Vagina (tissue), 2 donors: ENCODE measurements around the gene HEXB. TPM values are rescaled to one million over a fixed set of nuclear protein-coding genes. Genes with fewer than 3 reads are reported as not detected.

ENCODE experiments used
- DNase-seq, 2 donors: peaks; one replicate each; pipeline ENCODE4 v3.0.0-alpha.2; 2017; ENCODE audit errors: extremely low spot score in 2 of 2
- H3K27ac ChIP-seq: fragments of 200-600 bp; sonication (generic); one replicate; pipeline ENCODE4 v1.5.1; 2019
- H3K27me3 ChIP-seq: fragments of 200-600 bp; sonication (generic); one replicate; pipeline ENCODE4 v1.5.1; 2019
- H3K36me3 ChIP-seq, 2 donors: fragments of 200-600 bp; sonication (generic); one replicate each; pipeline ENCODE4 v1.5.1; 2017 to 2019
- H3K4me1 ChIP-seq: fragments of 200-600 bp; sonication (generic); one replicate; pipeline ENCODE4 v1.5.1; 2019
- H3K4me3 ChIP-seq, 2 donors: fragments of 200-600 bp; sonication (generic); 1 replicate in 1 of 2; 2 replicates in 1 of 2; pipeline ENCODE4 v1.5.1; 2016 to 2019
- H3K9me3 ChIP-seq: fragments of 200-600 bp; sonication (generic); one replicate; pipeline ENCODE4 v1.5.1; 2019
- POLR2A ChIP-seq, 2 donors: fragments of 450-650 bp; IDR thresholded peaks; one replicate each; pipeline ENCODE4 v1.6.1; 2017; ENCODE audit warnings: antibody characterized with exemption in 2 of 2, mild to moderate bottlenecking in 2 of 2, moderate library complexity in 2 of 2
- POLR2AphosphoS5 ChIP-seq, 2 donors: sonication (generic); formaldehyde crosslinking; IDR thresholded peaks; one replicate each; pipeline ENCODE4 v1.9.0; 2017; ENCODE audit warnings: antibody characterized with exemption in 2 of 2, mild to moderate bottlenecking in 2 of 2, low read depth in 1 of 2; ENCODE audit not compliant: insufficient read depth in 1 of 2
- intact Hi-C: fragments of 100-400 bp; cut with DNase I; formaldehyde crosslinking; loops from one replicate; pipeline ENCODE4 v1.15.1; 2023
- total RNA-seq: library from RNA; depleted of rRNA; stranded (reverse); fragments of >200 nt; gene quantifications from one replicate; pipeline ENCODE4 v1.2.3, GENCODE V29; 2016
- TF ChIP-seq, protein P1 (sequence below), 3 experiments: fragments of 450-650 bp in 2 of 3; fragments of 200-600 bp in 1 of 3; sonication (generic) in 1 of 3; IDR thresholded peaks; one replicate each; pipeline ENCODE4 v1.5.1; 2017 to 2019; ENCODE audit warnings: antibody characterized with exemption in 3 of 3, mild to moderate bottlenecking in 2 of 3, moderate library complexity in 2 of 3

The HEXB gene
- total RNA-seq, 1 donor from 2014 or later = 118 TPM

DNA sequence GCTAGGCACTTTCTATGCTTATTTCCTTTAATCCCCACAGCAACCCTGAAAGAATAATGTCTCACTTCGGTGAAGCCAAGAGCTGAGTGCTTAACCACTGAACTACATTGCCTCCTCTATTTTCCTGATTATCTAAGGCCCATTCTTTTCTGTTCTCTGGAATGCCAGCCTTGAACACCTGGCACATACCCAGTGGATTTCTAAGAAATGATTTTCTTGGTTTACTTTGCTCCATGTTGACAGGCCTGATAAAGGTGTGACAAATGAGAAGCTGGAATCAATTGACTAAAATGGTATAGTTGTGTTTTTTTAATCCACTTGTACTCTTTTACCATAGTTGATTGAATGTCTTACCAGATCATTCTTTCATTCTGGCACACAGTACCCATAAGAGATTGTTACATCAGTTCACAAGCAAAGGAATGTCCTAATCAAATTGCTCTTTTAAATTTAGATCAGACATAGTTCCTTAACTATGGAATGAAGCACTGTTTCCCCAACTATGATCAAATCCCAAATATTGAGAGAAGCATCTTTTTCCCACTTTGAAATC lies 35.5 kb upstream of the HEXB start:
- H3K9me3 ChIP-seq = no peaks in the 10 kb centered on the region
- no peak overlapping the region for H3K4me3 ChIP-seq
- no peak for DNase-seq
- H3K4me1 ChIP-seq = peaks cover 5% of the 10 kb centered on the region
- TF ChIP-seq, protein P1, sequence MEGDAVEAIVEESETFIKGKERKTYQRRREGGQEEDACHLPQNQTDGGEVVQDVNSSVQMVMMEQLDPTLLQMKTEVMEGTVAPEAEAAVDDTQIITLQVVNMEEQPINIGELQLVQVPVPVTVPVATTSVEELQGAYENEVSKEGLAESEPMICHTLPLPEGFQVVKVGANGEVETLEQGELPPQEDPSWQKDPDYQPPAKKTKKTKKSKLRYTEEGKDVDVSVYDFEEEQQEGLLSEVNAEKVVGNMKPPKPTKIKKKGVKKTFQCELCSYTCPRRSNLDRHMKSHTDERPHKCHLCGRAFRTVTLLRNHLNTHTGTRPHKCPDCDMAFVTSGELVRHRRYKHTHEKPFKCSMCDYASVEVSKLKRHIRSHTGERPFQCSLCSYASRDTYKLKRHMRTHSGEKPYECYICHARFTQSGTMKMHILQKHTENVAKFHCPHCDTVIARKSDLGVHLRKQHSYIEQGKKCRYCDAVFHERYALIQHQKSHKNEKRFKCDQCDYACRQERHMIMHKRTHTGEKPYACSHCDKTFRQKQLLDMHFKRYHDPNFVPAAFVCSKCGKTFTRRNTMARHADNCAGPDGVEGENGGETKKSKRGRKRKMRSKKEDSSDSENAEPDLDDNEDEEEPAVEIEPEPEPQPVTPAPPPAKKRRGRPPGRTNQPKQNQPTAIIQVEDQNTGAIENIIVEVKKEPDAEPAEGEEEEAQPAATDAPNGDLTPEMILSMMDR (IDR thresholded peaks at IDR 0.05) = no peak
- TF ChIP-seq POLR2AphosphoS5 (IDR thresholded peaks at IDR 0.05; ENCODE audit: insufficient read depth in 1 of 2, low read depth in 1 of 2) = no peak
- TF ChIP-seq POLR2A (IDR thresholded peaks at IDR 0.05) = no peak
- H3K27me3 ChIP-seq = no peaks in the 10 kb centered on the region
- H3K27ac ChIP-seq = no peak overlapping the region
- H3K36me3 ChIP-seq = no peaks in the 10 kb centered on the region
- intact Hi-C loops = loop anchor here (5.0 kb wide), 1 partner anchor 747 kb away; no protein-coding TSS in a partner anchor

DNA sequence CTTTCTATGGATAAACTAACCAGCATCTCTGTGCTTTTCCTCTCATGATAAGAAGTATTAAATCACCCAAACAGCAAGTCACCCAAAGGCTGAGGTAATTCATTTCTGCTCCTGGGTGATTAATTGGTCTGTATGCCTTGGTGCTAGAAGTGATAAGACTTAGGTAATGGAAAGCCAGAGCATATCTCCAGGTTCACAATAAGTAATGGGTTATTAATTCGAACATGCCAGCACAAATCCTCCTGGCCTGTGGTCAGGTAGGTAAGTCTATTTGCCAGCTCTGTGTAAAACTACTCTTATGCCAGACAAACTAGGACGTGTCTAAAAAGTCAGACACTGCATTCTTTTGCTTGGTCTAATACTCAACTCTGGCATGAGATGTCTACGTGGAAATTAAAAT lies 33.3 kb upstream of the HEXB start:
- intact Hi-C loops = no loop called here
- H3K36me3 ChIP-seq = no peaks in the 10 kb centered on the region
- H3K4me3 ChIP-seq = no peak overlapping the region
- no peaks in the 10 kb centered on the region for H3K27me3 ChIP-seq
- no peak for TF ChIP-seq POLR2A (IDR thresholded peaks at IDR 0.05)
- TF ChIP-seq POLR2AphosphoS5 (IDR thresholded peaks at IDR 0.05; ENCODE audit: insufficient read depth in 1 of 2, low read depth in 1 of 2) = no peak
- TF ChIP-seq, protein P1 (IDR thresholded peaks at IDR 0.05) = no peak
- H3K27ac ChIP-seq = no peak overlapping the region
- peak in 1 of 2 donors; percentile 52 for DNase-seq
- H3K9me3 ChIP-seq = no peaks in the 10 kb centered on the region
- H3K4me1 ChIP-seq = peaks cover 5% of the 10 kb centered on the region

DNA sequence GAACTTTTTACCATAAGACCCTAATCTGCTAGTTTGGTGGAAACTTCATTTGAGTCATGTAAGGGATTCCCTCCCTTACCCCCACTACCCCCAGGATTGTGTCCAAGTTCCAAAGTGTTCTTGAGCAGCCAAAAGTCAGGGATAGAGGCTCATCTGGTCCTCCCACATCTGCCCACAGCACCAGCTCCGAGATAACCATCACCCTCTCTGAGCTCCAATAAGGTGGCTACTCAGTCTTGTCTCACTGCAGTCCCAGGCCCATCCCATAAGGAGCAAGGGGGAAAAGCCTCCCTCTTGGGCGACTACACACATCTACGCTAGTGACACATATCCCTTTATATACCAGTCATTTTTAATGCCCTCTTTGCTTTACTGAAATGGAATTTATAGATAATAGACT lies 32.5 kb upstream of the HEXB start:
- no peaks in the 10 kb centered on the region for H3K27me3 ChIP-seq
- peaks cover 5% of the 10 kb centered on the region for H3K4me1 ChIP-seq
- no peak overlapping the region for H3K4me3 ChIP-seq
- intact Hi-C loops = no loop called here
- DNase-seq = no peak
- H3K9me3 ChIP-seq = no peaks in the 10 kb centered on the region
- H3K27ac ChIP-seq = no peak overlapping the region
- TF ChIP-seq POLR2AphosphoS5 (IDR thresholded peaks at IDR 0.05; ENCODE audit: insufficient read depth in 1 of 2, low read depth in 1 of 2) (no peak), POLR2A (IDR thresholded peaks at IDR 0.05) (no peak)
- TF ChIP-seq, protein P1 (IDR thresholded peaks at IDR 0.05) = no peak
- no peaks in the 10 kb centered on the region for H3K36me3 ChIP-seq

DNA sequence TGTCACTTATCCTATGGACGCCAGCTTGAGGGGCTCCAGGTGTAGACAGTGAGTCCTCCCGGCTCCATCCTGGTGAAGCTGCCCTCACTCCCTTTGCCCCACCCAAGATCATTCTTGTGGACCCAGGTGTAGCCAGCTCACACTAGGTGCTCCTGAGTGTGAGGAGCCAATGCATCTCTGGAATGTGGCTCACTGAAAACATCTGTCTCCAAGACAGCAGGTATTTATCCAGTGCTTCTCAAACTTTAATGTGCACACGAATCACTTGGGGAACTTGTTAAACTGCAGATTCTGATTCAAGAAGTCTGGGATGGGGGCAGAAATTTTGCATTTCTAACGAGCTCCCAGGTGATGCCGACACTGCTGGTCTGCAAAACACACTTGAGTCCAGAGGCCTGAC lies 31.0 kb upstream of the HEXB start:
- no peaks in the 10 kb centered on the region for H3K36me3 ChIP-seq
- H3K27ac ChIP-seq = no peak overlapping the region
- no peak for DNase-seq
- TF ChIP-seq POLR2AphosphoS5 (IDR thresholded peaks at IDR 0.05; ENCODE audit: insufficient read depth in 1 of 2, low read depth in 1 of 2) (no peak), POLR2A (IDR thresholded peaks at IDR 0.05) (no peak)
- TF ChIP-seq, protein P1 (IDR thresholded peaks at IDR 0.05) = no peak
- intact Hi-C loops = no loop called here
- peaks cover 3% of the 10 kb centered on the region for H3K4me1 ChIP-seq
- no peaks in the 10 kb centered on the region for H3K27me3 ChIP-seq
- H3K4me3 ChIP-seq = no peak overlapping the region
- no peaks in the 10 kb centered on the region for H3K9me3 ChIP-seq

DNA sequence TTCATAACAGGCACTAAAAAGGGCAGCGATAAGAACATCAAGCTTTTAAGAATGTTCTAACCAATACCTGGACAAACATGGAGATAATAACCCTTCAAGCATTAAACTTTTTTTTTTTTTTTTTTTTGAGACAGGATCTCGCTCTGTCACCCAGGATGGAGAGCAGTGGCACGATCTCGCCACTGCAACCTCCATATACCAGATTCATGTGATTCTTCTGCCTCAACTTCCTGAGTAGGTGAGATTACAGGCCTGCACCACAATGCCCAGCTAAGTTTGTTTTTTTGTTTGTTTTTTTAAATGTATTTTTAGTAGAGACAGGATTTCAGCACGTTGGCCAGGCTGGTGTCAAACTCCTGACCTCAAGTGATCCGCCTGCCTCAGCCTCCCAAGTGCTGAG lies 29.8 kb upstream of the HEXB start:
- Histone ChIP-seq H3K4me1 (no peaks in the 10 kb centered on the region), H3K27me3 (no peaks in the 10 kb centered on the region), H3K27ac (no peak overlapping the region), H3K36me3 (no peaks in the 10 kb centered on the region), H3K9me3 (no peaks in the 10 kb centered on the region), H3K4me3 (no peak overlapping the region)
- no peak for DNase-seq
- intact Hi-C loops = no loop called here
- TF ChIP-seq, protein P1 (IDR thresholded peaks at IDR 0.05) = no peak
- TF ChIP-seq POLR2AphosphoS5 (IDR thresholded peaks at IDR 0.05; ENCODE audit: insufficient read depth in 1 of 2, low read depth in 1 of 2) = no peak
- no peak for TF ChIP-seq POLR2A (IDR thresholded peaks at IDR 0.05)
